Ishikawa (cell line): Measurements from ENCODE around the gene DAB1.

Experiments used
- CEBPB ChIP-seq: IDR thresholded peaks from 2 replicates; pipeline ENCODE4 v1.6.1; 2012
- CREB1 ChIP-seq: IDR thresholded peaks from 2 replicates; pipeline ENCODE4 v1.6.1; 2012; ENCODE audit warnings: low read depth
- EGR1 ChIP-seq: IDR thresholded peaks from 2 replicates; pipeline ENCODE4 v1.6.1; 2012
- EP300 ChIP-seq: IDR thresholded peaks from 2 replicates; pipeline ENCODE4 v1.6.1; 2012; ENCODE audit warnings: borderline replicate concordance
- FOXM1 ChIP-seq: IDR thresholded peaks from 2 replicates; pipeline ENCODE4 v1.6.1; 2012; ENCODE audit warnings: low read depth, borderline replicate concordance
- NFIC ChIP-seq: IDR thresholded peaks from 2 replicates; pipeline ENCODE4 v1.6.1; 2012
- RAD21 ChIP-seq: IDR thresholded peaks from 2 replicates; pipeline ENCODE4 v1.6.1; 2012; ENCODE audit warnings: low read depth
- TAF1 ChIP-seq: IDR thresholded peaks from 2 replicates; pipeline ENCODE4 v1.6.1; 2012; ENCODE audit warnings: low read depth, mild to moderate bottlenecking
- TCF12 ChIP-seq: IDR thresholded peaks from 2 replicates; pipeline ENCODE4 v1.6.1; 2012; ENCODE audit warnings: low read depth
- TEAD4 ChIP-seq: IDR thresholded peaks from 2 replicates; pipeline ENCODE4 v1.6.1; 2012
- YY1 ChIP-seq: IDR thresholded peaks from 2 replicates; pipeline ENCODE4 v1.6.1; 2012; ENCODE audit warnings: low read depth
- ZBTB7A ChIP-seq: IDR thresholded peaks from 2 replicates; pipeline ENCODE4 v1.6.1; 2012; ENCODE audit warnings: low read depth
- TF ChIP-seq, protein P1 (sequence below): IDR thresholded peaks from 2 replicates; pipeline ENCODE4 v1.6.1; 2012; ENCODE audit warnings: low read depth, mild to moderate bottlenecking
- TF ChIP-seq, protein P2 (sequence below): IDR thresholded peaks from 2 replicates; pipeline ENCODE4 v1.6.1; 2012
- TF ChIP-seq, protein P3 (sequence below): IDR thresholded peaks from 2 replicates; pipeline ENCODE4 v1.6.1; 2012

The DAB1 gene

DNA sequence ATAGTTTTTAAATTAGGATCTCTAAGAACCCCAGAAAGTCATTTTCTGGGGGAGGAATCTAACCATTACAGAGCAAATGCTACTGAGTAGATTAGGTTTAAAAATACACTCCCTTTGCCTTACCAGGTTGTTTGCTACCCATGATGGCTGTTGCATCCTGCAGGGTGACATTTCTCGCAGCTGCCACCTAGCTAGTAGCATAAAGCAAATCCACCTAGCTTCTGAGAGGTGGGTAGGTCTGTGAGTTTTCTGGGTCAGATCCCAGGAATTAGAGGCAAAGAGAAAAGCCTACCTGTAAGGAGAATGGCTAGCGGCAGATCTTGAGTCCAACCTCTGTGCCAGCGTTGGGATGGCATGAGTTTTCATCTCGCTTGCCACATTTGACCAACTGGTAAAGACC lies 95.9 kb downstream of the DAB1 start:
- TF ChIP-seq YY1, result no peak
- TF ChIP-seq EP300, result no peak
- TF ChIP-seq NFIC, result no peak
- TF ChIP-seq, protein P1, sequence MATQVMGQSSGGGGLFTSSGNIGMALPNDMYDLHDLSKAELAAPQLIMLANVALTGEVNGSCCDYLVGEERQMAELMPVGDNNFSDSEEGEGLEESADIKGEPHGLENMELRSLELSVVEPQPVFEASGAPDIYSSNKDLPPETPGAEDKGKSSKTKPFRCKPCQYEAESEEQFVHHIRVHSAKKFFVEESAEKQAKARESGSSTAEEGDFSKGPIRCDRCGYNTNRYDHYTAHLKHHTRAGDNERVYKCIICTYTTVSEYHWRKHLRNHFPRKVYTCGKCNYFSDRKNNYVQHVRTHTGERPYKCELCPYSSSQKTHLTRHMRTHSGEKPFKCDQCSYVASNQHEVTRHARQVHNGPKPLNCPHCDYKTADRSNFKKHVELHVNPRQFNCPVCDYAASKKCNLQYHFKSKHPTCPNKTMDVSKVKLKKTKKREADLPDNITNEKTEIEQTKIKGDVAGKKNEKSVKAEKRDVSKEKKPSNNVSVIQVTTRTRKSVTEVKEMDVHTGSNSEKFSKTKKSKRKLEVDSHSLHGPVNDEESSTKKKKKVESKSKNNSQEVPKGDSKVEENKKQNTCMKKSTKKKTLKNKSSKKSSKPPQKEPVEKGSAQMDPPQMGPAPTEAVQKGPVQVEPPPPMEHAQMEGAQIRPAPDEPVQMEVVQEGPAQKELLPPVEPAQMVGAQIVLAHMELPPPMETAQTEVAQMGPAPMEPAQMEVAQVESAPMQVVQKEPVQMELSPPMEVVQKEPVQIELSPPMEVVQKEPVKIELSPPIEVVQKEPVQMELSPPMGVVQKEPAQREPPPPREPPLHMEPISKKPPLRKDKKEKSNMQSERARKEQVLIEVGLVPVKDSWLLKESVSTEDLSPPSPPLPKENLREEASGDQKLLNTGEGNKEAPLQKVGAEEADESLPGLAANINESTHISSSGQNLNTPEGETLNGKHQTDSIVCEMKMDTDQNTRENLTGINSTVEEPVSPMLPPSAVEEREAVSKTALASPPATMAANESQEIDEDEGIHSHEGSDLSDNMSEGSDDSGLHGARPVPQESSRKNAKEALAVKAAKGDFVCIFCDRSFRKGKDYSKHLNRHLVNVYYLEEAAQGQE, result no peak
- TF ChIP-seq ZBTB7A, result no peak
- TF ChIP-seq EGR1, result no peak
- no peak for TF ChIP-seq TAF1
- TF ChIP-seq, protein P2, sequence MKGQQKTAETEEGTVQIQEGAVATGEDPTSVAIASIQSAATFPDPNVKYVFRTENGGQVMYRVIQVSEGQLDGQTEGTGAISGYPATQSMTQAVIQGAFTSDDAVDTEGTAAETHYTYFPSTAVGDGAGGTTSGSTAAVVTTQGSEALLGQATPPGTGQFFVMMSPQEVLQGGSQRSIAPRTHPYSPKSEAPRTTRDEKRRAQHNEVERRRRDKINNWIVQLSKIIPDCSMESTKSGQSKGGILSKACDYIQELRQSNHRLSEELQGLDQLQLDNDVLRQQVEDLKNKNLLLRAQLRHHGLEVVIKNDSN, result no peak
- no peak for TF ChIP-seq CREB1
- TF ChIP-seq RAD21, result no peak
- no peak for TF ChIP-seq TEAD4
- TF ChIP-seq FOXM1, result no peak
- TF ChIP-seq TCF12, result no peak
- TF ChIP-seq CEBPB, result no peak

DNA sequence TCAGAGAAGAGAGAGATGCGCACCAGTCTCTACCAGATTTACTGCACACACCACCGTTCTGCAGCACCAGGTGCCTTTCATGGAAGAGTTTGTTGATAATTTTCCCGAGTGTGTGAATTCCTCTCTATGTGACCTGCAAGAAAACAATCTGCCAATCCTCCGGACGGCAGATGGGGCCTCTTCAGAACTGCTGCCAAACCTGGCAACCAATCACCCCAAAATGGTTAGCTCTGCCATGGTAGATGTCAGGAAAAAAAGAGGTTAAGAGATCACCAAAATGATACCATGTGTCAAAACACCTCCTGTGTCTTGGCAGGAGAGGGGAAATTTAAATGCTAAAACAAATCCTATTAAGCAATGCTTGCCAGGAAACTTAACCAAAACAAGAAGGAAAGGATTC lies 96.5 kb downstream of the DAB1 start:
- TF ChIP-seq, protein P3, sequence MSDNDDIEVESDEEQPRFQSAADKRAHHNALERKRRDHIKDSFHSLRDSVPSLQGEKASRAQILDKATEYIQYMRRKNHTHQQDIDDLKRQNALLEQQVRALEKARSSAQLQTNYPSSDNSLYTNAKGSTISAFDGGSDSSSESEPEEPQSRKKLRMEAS, result no peak
- TF ChIP-seq CREB1, result no peak
- no peak for TF ChIP-seq ZBTB7A
- TF ChIP-seq, protein P2, result no peak
- TF ChIP-seq, protein P1, result no peak
- no peak for TF ChIP-seq YY1
- no peak for TF ChIP-seq FOXM1
- TF ChIP-seq EP300, result no peak
- TF ChIP-seq CEBPB, result no peak
- no peak for TF ChIP-seq TCF12
- TF ChIP-seq EGR1, result no peak
- no peak for TF ChIP-seq RAD21
- no peak for TF ChIP-seq TEAD4

DNA sequence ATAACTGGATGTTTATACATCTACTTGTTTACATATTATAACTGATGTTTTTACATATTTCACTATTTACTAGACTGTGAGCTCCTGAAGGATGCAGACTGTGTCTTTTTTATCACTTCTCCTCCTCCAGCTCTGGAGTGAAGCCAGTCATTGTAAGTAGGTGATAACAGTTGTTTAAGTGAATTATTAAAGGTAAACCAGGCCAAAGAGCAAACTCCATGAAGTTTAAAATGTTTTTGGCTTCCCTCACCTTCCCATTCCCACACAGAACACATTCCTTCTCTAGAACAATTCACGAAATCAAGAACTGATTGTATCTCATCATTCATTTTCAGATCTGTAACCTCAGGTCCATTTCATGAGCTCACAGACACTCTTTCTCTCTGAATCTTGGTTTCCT lies 98.3 kb downstream of the DAB1 start:
- TF ChIP-seq RAD21, result no peak
- TF ChIP-seq, protein P1, result no peak
- no peak for TF ChIP-seq EGR1
- no peak for TF ChIP-seq FOXM1
- TF ChIP-seq, protein P2, result no peak
- TF ChIP-seq CEBPB, result no peak
- TF ChIP-seq TEAD4, result no peak
- TF ChIP-seq TAF1, result no peak
- TF ChIP-seq CREB1, result no peak
- no peak for TF ChIP-seq YY1
- TF ChIP-seq, protein P3, result no peak
- TF ChIP-seq ZBTB7A, result no peak
- TF ChIP-seq TCF12, result no peak
- TF ChIP-seq EP300, result no peak

DNA sequence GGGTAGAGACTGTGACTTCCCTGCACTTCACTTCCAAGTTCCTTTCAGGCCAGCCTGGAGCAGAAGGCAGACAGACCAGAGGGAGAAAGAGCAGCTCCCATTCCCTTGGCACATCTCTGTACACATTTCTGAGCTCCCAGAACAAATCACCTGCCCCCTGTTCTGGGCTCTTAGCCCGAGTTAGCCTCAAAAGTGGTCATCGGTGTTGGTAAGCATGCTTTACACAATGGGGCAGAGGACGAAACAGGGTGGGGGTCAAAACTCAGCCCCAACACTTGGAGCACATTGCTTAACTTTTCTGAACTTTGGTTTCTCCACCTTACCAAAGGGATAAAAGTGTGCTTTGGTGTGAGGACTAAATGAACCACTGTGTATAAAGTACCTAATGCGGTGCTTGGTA lies 98.7 kb downstream of the DAB1 start:
- TF ChIP-seq CEBPB (no peak), YY1 (no peak), TEAD4 (no peak), RAD21 (no peak), CREB1 (no peak), ZBTB7A (no peak), TCF12 (no peak), TAF1 (no peak), EP300 (no peak), EGR1 (no peak), NFIC (no peak), FOXM1 (no peak)
- TF ChIP-seq, protein P1, result no peak
- TF ChIP-seq, protein P3, result no peak
- TF ChIP-seq, protein P2, result no peak
